Activated naive CD4-positive, alpha-beta T cell treated with Interleukin-2 at 50 U/mL for 16 hours (primary cell): ENCODE results near the gene COL20A1.
"Not testable (repeated sequence)": the region's sequence is repeated elsewhere in the genome, so short reads cannot be mapped to it uniquely, and the experiment has no call there.

ENCODE experiments used
- DNase-seq: peaks from one replicate; pipeline ENCODE4 v3.0.0-alpha.2; 2020

COL20A1 gene

GRCh38 chr20:63291811-63292210 lies 1.2 kb upstream of the COL20A1 start:
- DNase-seq = no peak

- DNase-seq = no peak
These were observed 689 bp upstream of the COL20A1 start for GRCh38 chr20:63292292-63292701.

GRCh38 chr20:63293456-63293855 lies 470 bp downstream of the COL20A1 start:
- DNase-seq = no peak

GRCh38 chr20:63293871-63294535 lies 1.0 kb downstream of the COL20A1 start:
- DNase-seq = no peak

- no peak for DNase-seq
These were observed 1.5 kb downstream of the COL20A1 start for GRCh38 chr20:63294536-63294900.

- DNase-seq = no peak
These were observed 2.0 kb downstream of the COL20A1 start for GRCh38 chr20:63295018-63295417.

GRCh38 chr20:63295422-63295821 lies 2.4 kb downstream of the COL20A1 start:
- no peak for DNase-seq

- no peak for DNase-seq
These were observed 2.9 kb downstream of the COL20A1 start for GRCh38 chr20:63295846-63296245.

GRCh38 chr20:63296531-63297299 lies 3.7 kb downstream of the COL20A1 start:
- DNase-seq = no peak

GRCh38 chr20:63297371-63297781 lies 4.4 kb downstream of the COL20A1 start:
- DNase-seq = no peak

GRCh38 chr20:63297796-63298572 lies 5.0 kb downstream of the COL20A1 start:
- DNase-seq = no peak

- no peak for DNase-seq
These were observed 5.8 kb downstream of the COL20A1 start for GRCh38 chr20:63298731-63299312.

GRCh38 chr20:63301671-63302070 lies 8.7 kb downstream of the COL20A1 start:
- no peak for DNase-seq

- DNase-seq = no peak
These were observed 10.2 kb downstream of the COL20A1 start for GRCh38 chr20:63303095-63303666.

GRCh38 chr20:63305393-63305792 lies 12.4 kb downstream of the COL20A1 start:
- no peak for DNase-seq

- not testable (repeated sequence) for DNase-seq
These were observed 13.1 kb downstream of the COL20A1 start for GRCh38 chr20:63305933-63306672.

GRCh38 chr20:63306673-63307537 lies 13.9 kb downstream of the COL20A1 start:
- no peak for DNase-seq

GRCh38 chr20:63307538-63308217 lies 14.7 kb downstream of the COL20A1 start:
- DNase-seq = no peak

GRCh38 chr20:63308218-63308911 lies 15.4 kb downstream of the COL20A1 start:
- no peak for DNase-seq
